Endodermal cell (in vitro differentiated cells): Measurements from ENCODE around the gene COPG1. TPM values are rescaled to one million over a fixed set of nuclear protein-coding genes. Genes with fewer than 3 reads are reported as not detected.

Experiments used
- DNase-seq: peaks from one replicate; pipeline ENCODE4 v3.0.0-alpha.2; 2017
- H3K27ac ChIP-seq: 2 replicates; pipeline ENCODE4 v1.5.1; 2013; ENCODE audit warnings: mild to moderate bottlenecking, low read depth, low read length, moderate library complexity
- H3K27me3 ChIP-seq: 2 replicates; pipeline ENCODE4 v1.6.1; 2013; ENCODE audit warnings: mild to moderate bottlenecking, low read length, moderate library complexity; ENCODE audit not compliant: insufficient read depth, control insufficient read depth, poor library complexity, severe bottlenecking
- H3K36me3 ChIP-seq: 2 replicates; pipeline ENCODE4 v1.7.0; 2013; ENCODE audit warnings: mild to moderate bottlenecking, low read length, moderate library complexity; ENCODE audit not compliant: control insufficient read depth, insufficient read depth
- H3K4me1 ChIP-seq: one replicate; pipeline ENCODE4 v1.7.0; 2013; ENCODE audit warnings: low read length; ENCODE audit not compliant: control insufficient read depth, insufficient read depth
- H3K4me3 ChIP-seq: 2 replicates; pipeline ENCODE4 v1.5.1; 2013; ENCODE audit warnings: mild to moderate bottlenecking, low read length, moderate library complexity
- H3K9ac ChIP-seq: 2 replicates; pipeline ENCODE4 v1.6.1; 2013; ENCODE audit warnings: mild to moderate bottlenecking, low read length, moderate library complexity; ENCODE audit not compliant: poor library complexity, severe bottlenecking; ENCODE audit errors: extremely low read depth
- H3K9me3 ChIP-seq: 2 replicates; pipeline ENCODE4 v1.6.1; 2013; ENCODE audit warnings: mild to moderate bottlenecking, low read length, moderate library complexity; ENCODE audit not compliant: control insufficient read depth
- H3K27ac Mint-ChIP-seq: 2 replicates; pipeline ENCODE4 v1.8.0; 2020; ENCODE audit warnings: mixed read lengths
- H3K27me3 Mint-ChIP-seq: 2 replicates; pipeline ENCODE4 v1.8.0; 2021; ENCODE audit warnings: mild to moderate bottlenecking, mixed read lengths; ENCODE audit not compliant: insufficient read depth
- H3K36me3 Mint-ChIP-seq: 2 replicates; pipeline ENCODE4 v1.8.0; 2020; ENCODE audit warnings: low read depth, mixed read lengths
- H3K4me1 Mint-ChIP-seq: 2 replicates; pipeline ENCODE4 v1.8.0; 2020; ENCODE audit warnings: mixed read lengths
- H3K4me3 Mint-ChIP-seq: 2 replicates; pipeline ENCODE4 v1.8.0; 2020; ENCODE audit warnings: mild to moderate bottlenecking, moderate library complexity, mixed read lengths
- H3K9me3 Mint-ChIP-seq: 2 replicates; pipeline ENCODE4 v1.8.0; 2020; ENCODE audit warnings: mild to moderate bottlenecking, mixed read lengths
- CTCF ChIP-seq: fragments of 200-600 bp; sonication (generic); conservative IDR thresholded peaks from 2 replicates; pipeline ENCODE4 v1.5.0; 2021; ENCODE audit warnings: antibody characterized with exemption, mild to moderate bottlenecking
- WGBS, 2 experiments: methylation state at CpG; one replicate each; pipeline versions ENCODE4 v1.1.5 to v1.1.7; 2013; ENCODE audit warnings: missing lambda C conversion rate in 2 of 2, mixed read lengths in 1 of 2; ENCODE audit not compliant: insufficient coverage in 1 of 2, insufficient read length in 1 of 2; 5-methylcytosine and 5-hydroxymethylcytosine counted together
- total RNA-seq, 2 donors: library from RNA; stranded (reverse); fragmentation: NEBNext Ultra II Directional in 1 of 2; extraction: Animal tissue kit (Norgen Biotek cat#: 25700) in 1 of 2; gene quantifications; 2 replicates in 1 of 2; 3 replicates in 1 of 2; pipeline ENCODE4 v1.2.1, GENCODE V29; 2021

The COPG1 gene
- total RNA-seq, 2 donors from 2014 or later = 151 to 193 TPM

- Histone ChIP-seq H3K4me3 (no peak overlapping the region), H3K27me3 (no peaks in the 10 kb centered on the region), H3K9me3 (no peaks in the 10 kb centered on the region), H3K4me1 (no peaks in the 10 kb centered on the region), H3K36me3 (peaks cover 77% of the 10 kb centered on the region), H3K9ac (no peak overlapping the region), H3K27ac (no peak overlapping the region)
- Mint-ChIP-seq H3K9me3 (no peaks in the 10 kb centered on the region), H3K36me3 (peaks cover 75% of the 10 kb centered on the region), H3K4me1 (peaks cover 8% of the 10 kb centered on the region), H3K27ac (no peak overlapping the region), H3K4me3 (no peak overlapping the region), H3K27me3 (no peaks in the 10 kb centered on the region)
- no peak for DNase-seq
- WGBS, 2 experiments = 96 to 100% methylated on average over 3 to 12 of the region's 12 CpGs
- no peak for TF ChIP-seq CTCF
Observed at GRCh38 chr3:129254536-129255230, 5.3 kb downstream of the COPG1 start.

GRCh38 chr3:129256270-129256669, 6.9 kb downstream of the COPG1 start:
- Mint-ChIP-seq H3K4me3 (no peak overlapping the region), H3K27me3 (no peaks in the 10 kb centered on the region), H3K27ac (no peak overlapping the region), H3K36me3 (peaks cover 85% of the 10 kb centered on the region), H3K9me3 (no peaks in the 10 kb centered on the region), H3K4me1 (no peaks in the 10 kb centered on the region)
- WGBS, 2 experiments = 91 to 98% methylated on average over 6 of the region's 6 CpGs
- H3K9me3 ChIP-seq = no peaks in the 10 kb centered on the region
- no peak for DNase-seq
- no peak overlapping the region for H3K4me3 ChIP-seq
- H3K27me3 ChIP-seq = no peaks in the 10 kb centered on the region
- no peaks in the 10 kb centered on the region for H3K4me1 ChIP-seq
- no peak for TF ChIP-seq CTCF
- H3K9ac ChIP-seq = no peak overlapping the region
- no peak overlapping the region for H3K27ac ChIP-seq
- H3K36me3 ChIP-seq = peaks cover 92% of the 10 kb centered on the region

- peaks cover 89% of the 10 kb centered on the region for H3K36me3 ChIP-seq
- no peaks in the 10 kb centered on the region for H3K9me3 Mint-ChIP-seq
- no peak for TF ChIP-seq CTCF
- H3K27me3 Mint-ChIP-seq = no peaks in the 10 kb centered on the region
- H3K4me1 Mint-ChIP-seq = no peaks in the 10 kb centered on the region
- no peak overlapping the region for H3K4me3 Mint-ChIP-seq
- no peaks in the 10 kb centered on the region for H3K9me3 ChIP-seq
- no peak overlapping the region for H3K27ac Mint-ChIP-seq
- H3K27me3 ChIP-seq = no peaks in the 10 kb centered on the region
- 97% methylated on average over 10 to 11 of the region's 11 CpGs for WGBS, 2 experiments
- no peak for DNase-seq
- no peaks in the 10 kb centered on the region for H3K4me1 ChIP-seq
- H3K4me3 ChIP-seq = no peak overlapping the region
- H3K27ac ChIP-seq = no peak overlapping the region
- no peak overlapping the region for H3K9ac ChIP-seq
- H3K36me3 Mint-ChIP-seq = peaks cover 83% of the 10 kb centered on the region
Observed at GRCh38 chr3:129257609-129258008, 8.2 kb downstream of the COPG1 start.
